G401.6 (cell line): ENCODE measurements around the gene TCOF1.

Experiments used
- FAIRE-seq: peaks from 2 replicates; lab custom pipeline; 2012; peaks lifted over from hg19 to GRCh38; lab: Jason Lieb, UNC

Gene TCOF1

GRCh38 chr5:150357326-150358260, at the start of gene TCOF1:
Gene TCOF1, plus strand, starts transcription at chr5:150357697. Its CDS starts 50 bp downstream, at chr5:150357747.
- FAIRE-seq = peak; percentile 96

- FAIRE-seq = no peak
Measured at GRCh38 chr5:150309101-150309885, 48.2 kb upstream of the TCOF1 start.

GRCh38 chr5:150309886-150310239, 47.6 kb upstream of the TCOF1 start:
- no peak for FAIRE-seq

- no peak for FAIRE-seq
Measured at GRCh38 chr5:150310246-150310645, 47.3 kb upstream of the TCOF1 start.

GRCh38 chr5:150311015-150311692, 46.3 kb upstream of the TCOF1 start:
- no peak for FAIRE-seq

GRCh38 chr5:150312518-150312917, 45.0 kb upstream of the TCOF1 start:
- no peak for FAIRE-seq

GRCh38 chr5:150313501-150313900, 44.0 kb upstream of the TCOF1 start:
- no peak for FAIRE-seq

- no peak for FAIRE-seq
Measured at GRCh38 chr5:150313921-150314716, 43.4 kb upstream of the TCOF1 start.

- no peak for FAIRE-seq
Measured at GRCh38 chr5:150315245-150315644, 42.3 kb upstream of the TCOF1 start.

GRCh38 chr5:150316320-150316719, 41.2 kb upstream of the TCOF1 start:
- peak; percentile 82 for FAIRE-seq

GRCh38 chr5:150317048-150318003, 40.2 kb upstream of the TCOF1 start:
- peak; percentile 96 for FAIRE-seq

GRCh38 chr5:150318613-150319483, 38.6 kb upstream of the TCOF1 start:
- FAIRE-seq = no peak

GRCh38 chr5:150319484-150319790, 38.1 kb upstream of the TCOF1 start:
- FAIRE-seq = no peak

- peak; percentile 93 for FAIRE-seq
Measured at GRCh38 chr5:150320044-150320613, 37.4 kb upstream of the TCOF1 start.

GRCh38 chr5:150321211-150321610, 36.3 kb upstream of the TCOF1 start:
- no peak for FAIRE-seq

GRCh38 chr5:150321784-150322183, 35.7 kb upstream of the TCOF1 start:
- no peak for FAIRE-seq

GRCh38 chr5:150322202-150322601, 35.3 kb upstream of the TCOF1 start:
- FAIRE-seq = no peak

GRCh38 chr5:150323092-150323491, 34.4 kb upstream of the TCOF1 start:
- FAIRE-seq = no peak

- FAIRE-seq = no peak
Measured at GRCh38 chr5:150323819-150324218, 33.7 kb upstream of the TCOF1 start.

- no peak for FAIRE-seq
Measured at GRCh38 chr5:150325426-150325825, 32.1 kb upstream of the TCOF1 start.
